Epithelial cell of proximal tubule (primary cell): Measurements from ENCODE around the gene C18orf54. TPM values are rescaled to one million over a fixed set of nuclear protein-coding genes. Genes with fewer than 3 reads are reported as not detected.
"Not testable (repeated sequence)": the region's sequence is repeated elsewhere in the genome, so short reads cannot be mapped to it uniquely, and the experiment has no call there.

Experiments
- DNase-seq: peaks from one replicate; pipeline ENCODE4 v3.0.0-alpha.2; 2011; ENCODE audit warnings: low read depth
- H3K4me3 ChIP-seq: 2 replicates; pipeline ENCODE4 v1.5.1; 2011; ENCODE audit warnings: low read depth, mild to moderate bottlenecking, low read length
- total RNA-seq: library from RNA; depleted of rRNA; stranded (reverse); fragments of >200 nt; gene quantifications from 2 replicates; pipeline ENCODE4 v1.2.3, GENCODE V29; 2015
- TF ChIP-seq, protein P1 (sequence below): conservative IDR thresholded peaks from 2 replicates; pipeline ENCODE4 v1.5.1; 2012; ENCODE audit warnings: low read depth, mild to moderate bottlenecking, low read length

Gene C18orf54
- total RNA-seq, 1 donor from 2014 or later, result 12.9 TPM

DNA sequence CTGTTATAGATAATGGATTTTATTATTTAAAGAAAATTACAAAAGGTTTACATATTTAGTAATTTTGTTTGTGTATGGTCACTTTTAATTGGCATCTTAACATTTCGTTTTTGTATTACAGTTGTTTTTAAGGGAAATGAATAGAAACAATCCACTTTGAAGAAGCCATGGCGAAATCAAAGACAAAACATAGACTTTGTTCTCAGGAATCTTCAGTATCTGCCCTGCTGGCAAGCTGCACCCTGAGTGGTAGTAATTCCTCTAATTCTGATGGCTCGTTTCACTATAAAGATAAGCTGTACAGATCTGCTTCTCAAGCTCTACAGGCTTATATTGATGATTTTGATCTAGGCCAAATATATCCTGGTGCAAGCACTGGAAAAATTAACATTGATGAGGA is 2.7 kb downstream of the C18orf54 start:
- TF ChIP-seq, protein P1, sequence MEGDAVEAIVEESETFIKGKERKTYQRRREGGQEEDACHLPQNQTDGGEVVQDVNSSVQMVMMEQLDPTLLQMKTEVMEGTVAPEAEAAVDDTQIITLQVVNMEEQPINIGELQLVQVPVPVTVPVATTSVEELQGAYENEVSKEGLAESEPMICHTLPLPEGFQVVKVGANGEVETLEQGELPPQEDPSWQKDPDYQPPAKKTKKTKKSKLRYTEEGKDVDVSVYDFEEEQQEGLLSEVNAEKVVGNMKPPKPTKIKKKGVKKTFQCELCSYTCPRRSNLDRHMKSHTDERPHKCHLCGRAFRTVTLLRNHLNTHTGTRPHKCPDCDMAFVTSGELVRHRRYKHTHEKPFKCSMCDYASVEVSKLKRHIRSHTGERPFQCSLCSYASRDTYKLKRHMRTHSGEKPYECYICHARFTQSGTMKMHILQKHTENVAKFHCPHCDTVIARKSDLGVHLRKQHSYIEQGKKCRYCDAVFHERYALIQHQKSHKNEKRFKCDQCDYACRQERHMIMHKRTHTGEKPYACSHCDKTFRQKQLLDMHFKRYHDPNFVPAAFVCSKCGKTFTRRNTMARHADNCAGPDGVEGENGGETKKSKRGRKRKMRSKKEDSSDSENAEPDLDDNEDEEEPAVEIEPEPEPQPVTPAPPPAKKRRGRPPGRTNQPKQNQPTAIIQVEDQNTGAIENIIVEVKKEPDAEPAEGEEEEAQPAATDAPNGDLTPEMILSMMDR, result no peak
- no peak overlapping the region for H3K4me3 ChIP-seq
- DNase-seq, result no peak

DNA sequence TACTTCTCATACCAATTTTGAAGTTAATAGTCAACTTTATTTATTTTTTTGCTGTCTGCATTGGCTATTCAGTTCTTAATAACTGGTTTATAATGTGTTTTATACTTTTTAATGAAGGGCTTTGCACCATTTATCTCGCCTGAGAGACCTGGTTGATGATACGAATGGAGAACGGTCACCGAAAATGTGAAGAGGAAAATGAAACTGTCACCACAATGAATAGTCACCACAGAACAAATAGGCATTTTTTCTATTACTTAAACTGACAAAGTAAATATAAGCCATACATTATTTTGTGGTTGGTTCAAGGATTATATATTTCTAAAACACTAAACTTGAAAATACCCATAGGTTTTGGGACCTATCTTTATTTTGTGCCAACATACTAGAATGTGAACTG is 20.4 kb downstream of the C18orf54 start:
- TF ChIP-seq, protein P1, result no peak
- no peak overlapping the region for H3K4me3 ChIP-seq
- no peak for DNase-seq

- TF ChIP-seq, protein P1, result no peak
- no peak overlapping the region for H3K4me3 ChIP-seq
- DNase-seq, result no peak
These were observed 23.9 kb downstream of the C18orf54 start for GRCh38 chr18:54381640-54382039.

DNA sequence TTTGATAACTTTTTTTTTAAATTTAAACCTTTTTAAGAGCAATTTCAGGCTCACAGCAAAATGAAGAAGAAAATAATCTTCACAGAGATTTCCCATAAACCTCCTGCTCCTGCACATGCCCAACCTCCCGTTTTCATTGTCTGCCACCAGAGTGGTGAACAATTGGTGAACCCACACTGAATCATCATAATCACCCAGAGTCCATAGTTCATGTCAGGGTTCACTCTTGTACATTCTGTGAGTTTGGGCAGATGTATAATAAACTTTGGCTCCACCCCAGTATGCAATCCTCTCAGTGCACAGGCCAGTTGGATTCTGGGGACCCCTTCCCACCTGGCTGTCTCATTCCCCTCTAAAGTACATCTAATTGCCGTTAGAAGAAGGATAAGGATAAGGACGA is 24.4 kb downstream of the C18orf54 start:
- H3K4me3 ChIP-seq, result no peak overlapping the region
- TF ChIP-seq, protein P1, result no peak
- no peak for DNase-seq

DNA sequence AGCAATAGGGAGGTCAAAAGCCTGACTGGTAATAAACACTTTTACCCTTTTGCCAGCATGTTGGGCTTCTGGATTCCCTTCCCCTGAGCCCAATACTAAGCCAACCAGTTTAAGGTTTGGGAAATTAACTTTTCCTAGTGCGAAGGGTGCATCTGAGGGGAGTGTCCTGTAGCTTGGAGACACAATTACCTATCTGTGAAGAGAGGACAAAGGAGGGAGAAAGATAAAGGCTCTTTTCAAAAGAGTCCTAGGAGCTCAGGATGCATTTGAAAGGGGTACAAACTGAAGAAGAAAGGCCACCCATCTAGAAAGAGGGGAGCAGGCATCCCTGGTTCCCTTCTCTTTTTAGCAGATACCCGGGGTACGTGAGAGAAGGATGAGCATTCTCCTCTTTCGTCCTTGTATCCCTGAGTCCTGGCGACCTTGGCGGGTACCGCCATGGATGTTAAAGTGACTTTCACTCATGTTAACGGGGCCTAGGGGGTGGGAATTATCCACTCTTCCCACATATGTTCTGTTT is 25.1 kb downstream of the C18orf54 start:
- no peak overlapping the region for H3K4me3 ChIP-seq
- TF ChIP-seq, protein P1, result no peak
- no peak for DNase-seq

GRCh38 chr18:54386043-54386442 is 28.3 kb downstream of the C18orf54 start:
- TF ChIP-seq, protein P1, result no peak
- DNase-seq, result no peak
- H3K4me3 ChIP-seq, result no peak overlapping the region

DNA sequence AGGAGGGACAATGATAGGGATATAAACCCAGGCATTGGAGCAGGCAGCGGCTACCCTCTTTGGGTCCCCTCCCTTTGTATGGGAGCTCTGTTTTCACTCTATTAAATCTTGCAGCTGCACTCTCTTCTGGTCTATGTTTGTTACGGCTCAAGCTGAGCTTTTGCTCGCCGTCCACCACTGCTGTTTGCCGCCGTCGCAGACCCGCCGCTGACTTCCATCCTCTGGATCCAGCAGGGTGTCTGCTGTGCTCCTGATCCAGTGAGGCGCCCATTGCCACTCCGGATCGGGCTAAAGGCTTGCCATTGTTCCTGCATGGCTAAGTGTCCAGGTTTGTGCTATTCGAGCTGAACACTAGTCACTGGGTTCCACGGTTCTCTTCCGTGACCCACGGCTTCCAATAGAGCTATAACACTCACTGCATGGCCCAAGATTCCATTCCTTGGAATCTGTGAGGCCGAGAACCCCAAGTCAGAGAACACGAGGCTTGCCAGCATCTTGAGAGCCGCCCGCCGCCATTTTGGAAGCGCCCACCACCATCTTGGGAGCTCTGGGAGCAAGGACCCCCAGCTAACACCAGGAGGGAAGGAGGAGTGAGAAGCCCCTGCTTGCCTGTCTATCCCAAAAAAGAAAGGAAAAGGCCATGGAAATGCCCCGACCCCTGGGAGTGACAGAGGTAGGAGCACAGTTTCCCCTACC is 29.2 kb downstream of the C18orf54 start:
- not testable (repeated sequence) for DNase-seq, H3K4me3 ChIP-seq
